HG02852 (cell line): Measurements from ENCODE around the gene GXYLT1.
"Not testable (repeated sequence)": the region's sequence is repeated elsewhere in the genome, so short reads cannot be mapped to it uniquely, and the experiment has no call there.

ENCODE experiments used
- ATAC-seq: cut with Tn5 transposase; IDR thresholded peaks from one replicate; pipeline ENCODE4 v1.9.1; 2021; ENCODE audit warnings: mild to moderate bottlenecking, moderate library complexity; ENCODE audit not compliant: unreplicated experiment

Gene GXYLT1

DNA sequence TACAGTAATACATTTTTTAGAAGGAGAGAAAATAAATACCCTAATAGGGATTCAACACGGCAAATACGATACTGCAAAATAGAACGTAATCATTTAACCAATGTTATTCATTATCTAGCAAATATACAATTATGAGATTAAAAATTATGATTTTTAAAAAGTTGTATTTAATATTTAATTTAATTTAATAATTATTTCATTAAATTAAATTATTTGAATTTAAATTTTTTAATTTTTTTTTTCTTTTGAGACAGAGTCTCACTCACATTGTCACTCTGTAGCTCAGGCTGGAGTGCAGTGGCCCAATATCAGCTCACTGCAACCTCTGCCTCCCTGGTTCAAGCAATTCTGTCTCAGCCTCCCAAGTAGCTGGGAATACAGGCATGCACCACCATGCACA is 42.0 kb downstream of the GXYLT1 start:
- ATAC-seq: no peak

DNA sequence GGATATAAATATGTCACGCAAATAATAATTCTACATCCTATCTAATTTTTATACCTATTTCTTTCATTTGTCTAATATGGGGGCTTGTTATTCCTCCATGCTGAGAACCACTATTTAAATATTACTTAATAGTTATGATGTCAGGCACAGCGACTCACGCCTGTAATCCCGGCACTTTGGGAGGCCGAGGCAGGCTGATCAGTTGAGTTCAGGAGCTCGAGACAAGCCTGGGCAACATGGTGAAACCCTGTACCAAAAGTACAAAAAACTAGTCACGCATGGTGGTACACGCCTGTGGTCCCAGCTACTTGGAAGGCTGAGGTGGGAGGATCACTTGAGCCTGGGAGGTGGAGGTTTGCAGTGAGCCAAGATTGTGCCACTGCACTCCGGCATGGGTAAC is 45.2 kb downstream of the GXYLT1 start:
- no peak for ATAC-seq

- peak; percentile 97 for ATAC-seq
Observed at GRCh38 chr12:42097971-42098370, 46.7 kb downstream of the GXYLT1 start.

DNA sequence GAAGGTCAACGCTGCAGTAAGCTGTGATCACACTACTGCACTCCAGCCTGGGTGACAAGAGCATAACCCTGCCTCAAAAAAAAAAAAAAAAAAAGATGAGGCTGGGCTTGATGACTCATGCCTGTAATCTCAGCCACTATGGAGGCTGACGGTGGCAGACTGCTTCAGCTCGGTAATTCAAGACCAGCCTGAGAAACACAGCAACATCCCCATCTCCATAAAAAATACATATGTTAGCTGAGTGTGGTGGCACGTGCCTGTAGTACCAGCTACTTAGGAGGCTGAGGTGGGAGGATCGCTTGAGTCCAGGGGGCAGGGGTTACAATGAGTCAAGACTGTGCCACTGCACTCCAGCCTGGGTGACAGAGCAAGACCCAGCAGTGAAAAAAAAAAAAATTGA is 50.4 kb downstream of the GXYLT1 start:
- ATAC-seq: no peak

DNA sequence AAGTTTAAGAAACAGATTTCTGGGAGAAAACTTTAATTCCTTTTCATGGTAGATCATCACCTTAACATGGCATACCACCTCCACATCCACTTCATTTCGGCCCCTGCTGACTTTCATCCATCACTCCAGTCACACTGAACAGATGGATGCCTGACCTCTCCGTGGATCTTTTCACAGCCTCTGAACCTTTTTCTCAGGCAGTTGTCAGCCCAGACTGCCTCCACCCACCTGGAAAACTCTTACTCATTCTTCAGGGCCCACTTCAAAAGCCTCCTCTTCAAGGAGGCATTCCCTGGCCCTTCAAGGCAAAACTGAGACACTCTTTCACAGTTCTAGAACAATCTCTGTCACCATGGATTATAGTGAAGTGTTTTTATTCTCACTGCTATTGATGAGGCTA is 52.9 kb downstream of the GXYLT1 start:
- ATAC-seq: no peak

- no peak for ATAC-seq
Observed at GRCh38 chr12:42090899-42091298, 53.8 kb downstream of the GXYLT1 start.

DNA sequence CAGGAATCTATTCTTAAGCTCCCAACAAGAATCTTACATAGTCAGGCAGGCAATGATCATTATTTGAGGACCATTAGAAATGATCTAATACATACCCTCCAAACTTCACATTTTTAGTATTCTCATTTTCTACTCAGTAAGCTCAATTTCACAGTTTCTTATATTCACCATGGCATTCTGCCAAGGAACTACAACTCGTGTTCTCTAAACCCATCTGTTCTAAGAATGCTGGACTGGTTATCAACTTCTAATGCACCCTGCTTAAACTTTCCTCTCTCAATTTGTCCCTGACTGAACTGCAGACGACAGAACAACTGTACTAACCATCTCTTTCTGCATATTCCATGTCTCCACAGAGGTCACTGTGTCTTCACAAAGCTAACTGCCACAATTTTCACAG is 58.6 kb downstream of the GXYLT1 start:
- ATAC-seq: no peak

DNA sequence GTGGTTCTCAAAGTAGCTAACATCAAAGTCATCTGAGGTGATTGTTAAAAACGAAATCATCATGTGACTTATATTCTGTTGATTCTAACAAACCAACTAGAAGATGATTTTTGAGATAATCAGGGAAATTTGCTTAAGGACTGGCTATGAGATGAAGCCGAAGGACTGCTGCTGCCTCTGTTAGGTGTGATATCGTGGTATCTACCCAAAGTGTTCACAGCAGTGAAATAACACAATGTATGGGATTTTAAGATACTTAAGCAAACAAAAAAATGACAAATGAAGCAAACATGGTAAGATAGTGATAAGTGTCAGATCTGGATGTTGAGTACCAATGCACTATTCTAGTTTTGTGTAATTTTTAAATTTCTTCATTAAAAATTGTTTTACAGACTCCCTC is 59.1 kb downstream of the GXYLT1 start:
- ATAC-seq: no peak

DNA sequence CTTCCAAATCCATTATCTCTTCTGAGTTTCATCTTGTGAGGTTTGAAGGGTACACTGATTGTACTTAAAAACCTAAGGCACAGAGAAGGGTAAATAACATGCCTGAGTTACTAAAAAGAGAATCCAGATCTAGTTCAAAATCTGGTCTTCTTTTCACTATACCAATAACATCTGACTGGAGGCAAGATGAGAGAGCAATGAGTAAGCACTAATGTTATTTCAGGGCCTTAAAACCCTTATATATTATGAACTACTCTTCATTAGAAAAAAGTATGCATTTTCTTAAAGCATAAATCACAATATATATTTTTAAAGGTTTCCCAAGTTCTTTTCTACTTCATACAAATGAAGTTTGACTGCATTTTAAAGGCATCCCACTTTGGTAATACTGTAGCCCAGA is 60.2 kb downstream of the GXYLT1 start:
- no peak for ATAC-seq

- no peak for ATAC-seq
Observed at GRCh38 chr12:42076976-42077375, 67.7 kb downstream of the GXYLT1 start.

GRCh38 chr12:42070036-42070435 is 74.6 kb downstream of the GXYLT1 start:
- no peak for ATAC-seq

DNA sequence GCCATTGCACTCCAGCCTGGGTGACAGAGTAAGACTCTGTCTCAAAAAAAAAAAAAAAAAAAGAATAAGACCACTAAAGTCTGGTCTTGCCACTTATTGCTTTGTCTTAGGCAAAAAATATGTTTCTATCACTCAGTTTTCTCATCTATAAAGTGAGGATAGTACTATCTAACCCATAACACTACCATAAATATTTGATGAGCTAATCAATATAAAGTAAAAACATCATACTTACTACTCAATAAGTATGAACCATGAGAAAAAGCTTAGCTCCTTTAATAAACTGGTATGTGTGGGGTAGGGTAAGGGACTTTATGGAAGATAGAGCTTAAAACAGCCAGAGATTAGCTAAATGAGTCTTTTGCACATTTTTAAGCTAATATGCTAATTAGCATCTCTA is 85.5 kb downstream of the GXYLT1 start:
- ATAC-seq: no peak

DNA sequence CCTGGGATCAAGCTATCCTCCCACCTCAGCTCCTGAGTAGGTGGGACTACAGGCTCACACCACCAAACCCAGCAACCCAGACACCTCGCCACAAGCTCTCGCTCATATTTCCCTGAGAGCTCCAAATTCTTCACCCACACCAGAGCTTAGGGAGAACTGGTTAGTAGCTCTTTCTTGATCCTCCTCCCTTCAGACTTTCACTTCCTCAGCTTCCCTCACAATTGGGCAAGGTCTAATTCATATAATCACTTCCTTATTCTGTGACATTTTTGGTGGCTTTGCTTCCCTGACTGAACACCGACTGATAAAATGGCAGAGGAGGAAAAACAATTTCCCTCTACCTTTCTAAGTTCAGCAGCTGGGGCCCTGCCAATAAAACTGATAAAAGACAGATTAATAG is 88.5 kb downstream of the GXYLT1 start:
- ATAC-seq: peak; percentile 96

DNA sequence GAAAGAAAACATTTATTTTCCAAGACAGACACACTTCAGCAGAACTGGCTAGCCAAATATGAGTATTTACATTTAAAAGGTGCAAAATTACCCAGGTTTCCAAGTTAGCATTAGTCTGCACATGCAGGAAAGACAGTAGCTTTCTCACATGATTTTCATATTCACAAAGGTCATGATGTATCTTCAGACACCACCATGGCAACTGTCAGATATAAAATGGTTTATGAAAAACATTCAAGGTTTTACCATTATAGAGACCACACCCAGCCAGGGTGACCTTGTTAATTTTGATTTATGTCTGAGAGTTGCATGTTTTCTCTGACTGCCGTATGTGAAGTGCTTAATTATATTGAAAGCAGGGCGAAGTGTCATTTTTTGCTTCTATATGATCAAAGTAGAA is 91.2 kb downstream of the GXYLT1 start:
- ATAC-seq: no peak

DNA sequence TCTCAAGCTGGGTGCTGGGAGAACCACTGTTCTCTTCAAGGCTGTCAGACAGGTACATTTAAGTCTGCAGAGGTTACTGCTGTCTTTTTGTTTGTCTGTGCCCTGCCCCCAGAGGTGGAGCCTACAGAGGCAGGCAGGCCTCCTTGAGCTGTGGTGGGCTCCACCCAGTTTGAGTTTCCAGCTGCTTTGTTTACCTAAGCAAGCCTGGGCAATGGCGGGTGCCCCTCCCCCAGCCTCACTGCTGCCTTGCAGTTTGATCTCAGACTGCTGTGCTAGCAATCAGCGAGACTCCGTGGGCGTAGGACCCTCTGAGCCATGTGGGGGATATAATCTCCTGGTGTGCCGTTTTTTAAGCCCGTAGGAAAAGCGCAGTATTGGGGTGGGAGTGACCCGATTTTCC is 95.7 kb downstream of the GXYLT1 start:
- ATAC-seq: not testable (repeated sequence)

- ATAC-seq: no peak
Observed at GRCh38 chr12:42039577-42039976, 105.1 kb downstream of the GXYLT1 start.

GRCh38 chr12:42039176-42039575 is 105.5 kb downstream of the GXYLT1 start:
- no peak for ATAC-seq

DNA sequence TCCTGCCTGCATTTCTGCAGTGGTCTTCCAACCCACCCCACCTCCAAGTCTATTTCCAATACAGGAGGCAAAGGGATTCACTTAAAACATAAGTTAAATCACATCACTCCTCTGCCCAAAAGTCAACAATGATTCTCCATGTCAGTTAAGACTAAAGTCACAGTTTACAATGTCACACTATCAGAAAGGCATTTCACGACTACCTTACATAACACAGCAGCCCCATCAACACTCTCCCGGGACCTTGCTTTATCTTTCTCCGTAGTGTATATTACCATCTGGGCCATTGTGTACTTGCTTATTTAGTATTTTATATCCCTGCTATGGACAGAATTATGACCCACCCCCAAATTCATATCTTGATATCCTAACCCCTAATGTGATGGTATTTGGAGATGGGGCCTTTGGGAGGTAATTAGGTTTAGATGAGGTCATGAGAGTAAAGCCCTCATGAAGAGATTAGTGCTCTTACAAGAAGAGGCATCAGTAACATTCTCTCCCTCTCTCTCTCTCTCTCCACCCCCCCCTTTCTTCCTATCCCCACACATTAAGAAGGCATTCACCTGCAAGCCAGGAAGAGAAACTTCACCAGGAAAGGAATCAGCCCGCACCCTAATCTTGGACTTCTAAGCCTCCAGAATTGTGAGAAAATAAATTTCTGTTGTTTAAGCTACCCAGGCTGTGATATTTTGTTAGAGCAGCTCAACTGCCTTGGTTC is 112.7 kb downstream of the GXYLT1 start:
- no peak for ATAC-seq
